BE2C (cell line): ENCODE data around the gene CHKA.

Experiments
- DNase-seq: peaks from one replicate; pipeline ENCODE4 v3.0.0-alpha.2; 2020
- H3K27me3 ChIP-seq: fragments of 250-450 bp; sonication (Bioruptor Pico); 2 replicates; pipeline ENCODE4 v1.5.1; 2020; ENCODE audit warnings: mild to moderate bottlenecking
- H3K36me3 ChIP-seq: fragments of 250-450 bp; sonication (Bioruptor Pico); 2 replicates; pipeline ENCODE4 v1.5.1; 2020; ENCODE audit warnings: mild to moderate bottlenecking
- H3K4me1 ChIP-seq: fragments of 250-450 bp; sonication (Bioruptor Pico); 2 replicates; pipeline ENCODE4 v1.5.1; 2020
- H3K4me3 ChIP-seq: 2 replicates; pipeline ENCODE4 v1.5.1; 2011; ENCODE audit warnings: low read depth, low read length
- H3K9me3 ChIP-seq: fragments of 250-450 bp; sonication (Bioruptor Pico); 2 replicates; pipeline ENCODE4 v1.5.1; 2020
- TF ChIP-seq, protein P1 (sequence below): IDR thresholded peaks from 2 replicates; pipeline ENCODE4 v1.5.1; 2012; ENCODE audit warnings: mild to moderate bottlenecking, low read depth, low read length

The CHKA gene

DNA sequence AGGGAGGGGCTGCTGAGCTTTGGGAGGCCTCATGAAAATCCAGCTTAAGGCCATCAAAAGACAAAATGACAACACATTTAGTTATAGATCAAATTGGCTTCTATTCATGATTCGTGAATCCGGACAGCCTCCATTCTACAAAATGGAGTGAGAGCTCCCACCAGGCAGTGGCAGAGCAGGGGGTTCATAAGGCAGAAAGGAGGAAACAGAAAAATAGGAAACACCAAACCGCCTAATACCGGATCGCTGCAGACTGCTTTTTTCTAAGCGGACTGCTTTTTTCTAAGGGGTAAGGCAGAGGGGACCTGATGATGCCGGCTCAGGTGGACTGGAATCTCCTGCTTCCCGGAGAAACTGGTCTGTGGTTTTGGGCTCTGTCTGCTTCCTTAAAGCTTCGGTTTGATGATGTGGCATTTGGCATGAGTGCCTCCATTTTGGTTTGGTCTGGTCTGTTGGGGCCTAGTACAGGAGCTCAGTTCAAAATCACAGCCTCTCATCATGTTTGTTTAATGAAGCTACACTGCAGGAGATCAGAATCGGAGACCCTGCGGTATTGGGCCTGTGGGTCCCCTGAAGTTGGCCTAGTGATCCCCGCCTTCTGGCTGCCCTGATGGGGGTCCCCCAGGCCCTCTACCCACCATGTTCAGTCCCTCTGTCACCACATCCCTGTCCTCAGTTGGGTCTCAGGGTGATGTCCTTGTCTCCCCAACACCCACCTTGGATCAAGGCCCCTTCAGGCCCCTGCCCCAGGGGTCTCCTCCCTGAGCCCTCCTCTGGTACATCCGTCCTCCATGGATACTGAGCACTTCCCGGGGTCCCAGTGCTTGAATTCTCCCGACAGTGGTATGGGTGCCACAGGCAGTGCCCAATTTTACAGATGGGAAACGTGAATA, 109.9 kb downstream of the CHKA start:
- Histone ChIP-seq H3K27me3 (no peaks in the 10 kb centered on the region), H3K4me3 (no peak overlapping the region), H3K36me3 (no peaks in the 10 kb centered on the region), H3K9me3 (no peaks in the 10 kb centered on the region), H3K4me1 (peaks cover 23% of the 10 kb centered on the region)
- TF ChIP-seq, protein P1, sequence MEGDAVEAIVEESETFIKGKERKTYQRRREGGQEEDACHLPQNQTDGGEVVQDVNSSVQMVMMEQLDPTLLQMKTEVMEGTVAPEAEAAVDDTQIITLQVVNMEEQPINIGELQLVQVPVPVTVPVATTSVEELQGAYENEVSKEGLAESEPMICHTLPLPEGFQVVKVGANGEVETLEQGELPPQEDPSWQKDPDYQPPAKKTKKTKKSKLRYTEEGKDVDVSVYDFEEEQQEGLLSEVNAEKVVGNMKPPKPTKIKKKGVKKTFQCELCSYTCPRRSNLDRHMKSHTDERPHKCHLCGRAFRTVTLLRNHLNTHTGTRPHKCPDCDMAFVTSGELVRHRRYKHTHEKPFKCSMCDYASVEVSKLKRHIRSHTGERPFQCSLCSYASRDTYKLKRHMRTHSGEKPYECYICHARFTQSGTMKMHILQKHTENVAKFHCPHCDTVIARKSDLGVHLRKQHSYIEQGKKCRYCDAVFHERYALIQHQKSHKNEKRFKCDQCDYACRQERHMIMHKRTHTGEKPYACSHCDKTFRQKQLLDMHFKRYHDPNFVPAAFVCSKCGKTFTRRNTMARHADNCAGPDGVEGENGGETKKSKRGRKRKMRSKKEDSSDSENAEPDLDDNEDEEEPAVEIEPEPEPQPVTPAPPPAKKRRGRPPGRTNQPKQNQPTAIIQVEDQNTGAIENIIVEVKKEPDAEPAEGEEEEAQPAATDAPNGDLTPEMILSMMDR = no peak
- no peak for DNase-seq

DNA sequence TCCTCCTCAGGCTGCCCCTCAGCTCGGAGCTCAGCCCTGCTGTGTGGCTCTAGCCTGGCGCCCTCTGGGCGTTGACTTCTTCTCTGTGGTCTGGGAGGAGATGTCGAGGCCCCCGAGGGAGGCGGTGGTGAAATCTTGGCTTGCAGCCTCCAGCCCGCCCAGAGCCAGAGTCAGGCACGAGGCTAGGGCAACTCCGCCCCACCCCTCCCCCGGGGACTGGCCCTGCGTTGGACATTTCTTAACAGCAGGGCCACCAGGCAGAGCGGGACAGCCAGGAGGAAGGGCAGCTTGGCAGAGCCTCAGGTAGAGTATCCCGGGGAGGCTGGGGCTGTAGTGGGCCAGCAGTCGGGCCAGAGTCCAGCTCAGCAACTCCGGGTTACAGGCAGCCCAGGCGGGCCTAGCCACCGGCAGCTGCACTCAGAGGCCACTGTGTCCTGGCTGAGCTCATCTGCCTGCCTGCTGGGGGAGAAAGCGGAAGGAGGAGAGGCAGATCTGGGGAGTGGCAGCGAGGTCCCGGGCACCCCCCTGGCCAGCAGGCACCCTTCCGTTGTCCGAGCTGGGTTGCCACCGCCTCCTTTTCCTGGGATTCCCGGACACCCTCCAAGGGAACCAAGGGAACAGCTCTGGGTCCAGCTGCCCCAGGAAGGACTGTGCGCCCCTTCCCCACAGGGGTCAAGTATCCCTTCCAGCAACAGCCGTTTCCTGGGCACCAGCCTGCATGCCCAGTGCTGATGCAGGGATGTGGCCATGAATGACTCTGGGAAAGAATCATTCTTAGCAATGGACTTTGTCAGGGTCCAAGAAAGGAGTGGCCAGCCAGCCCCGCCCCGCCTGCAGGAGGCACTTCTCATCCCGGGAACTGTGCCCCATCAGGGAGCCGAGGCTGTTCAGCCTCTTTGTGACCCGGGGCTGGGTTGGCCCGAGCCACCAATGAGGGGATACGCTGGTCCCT, 110.8 kb downstream of the CHKA start, which contains the start of gene ALDH3B1:
ALDH3B1 (plus strand) TSS at position 238 of the 952 bp plus-strand sequence. CDS start 4,971 bp downstream, outside the sequence.
- H3K4me1 ChIP-seq = peaks cover 23% of the 10 kb centered on the region
- H3K4me3 ChIP-seq = peak within 1 kb of the TSS; percentile 37
- H3K9me3 ChIP-seq = no peaks in the 10 kb centered on the region
- H3K36me3 ChIP-seq = no peaks in the 10 kb centered on the region
- TF ChIP-seq, protein P1 = no peak; the same call in 1 of the 2 replicates
- peak; percentile 88 for DNase-seq
- no peaks in the 10 kb centered on the region for H3K27me3 ChIP-seq

DNA sequence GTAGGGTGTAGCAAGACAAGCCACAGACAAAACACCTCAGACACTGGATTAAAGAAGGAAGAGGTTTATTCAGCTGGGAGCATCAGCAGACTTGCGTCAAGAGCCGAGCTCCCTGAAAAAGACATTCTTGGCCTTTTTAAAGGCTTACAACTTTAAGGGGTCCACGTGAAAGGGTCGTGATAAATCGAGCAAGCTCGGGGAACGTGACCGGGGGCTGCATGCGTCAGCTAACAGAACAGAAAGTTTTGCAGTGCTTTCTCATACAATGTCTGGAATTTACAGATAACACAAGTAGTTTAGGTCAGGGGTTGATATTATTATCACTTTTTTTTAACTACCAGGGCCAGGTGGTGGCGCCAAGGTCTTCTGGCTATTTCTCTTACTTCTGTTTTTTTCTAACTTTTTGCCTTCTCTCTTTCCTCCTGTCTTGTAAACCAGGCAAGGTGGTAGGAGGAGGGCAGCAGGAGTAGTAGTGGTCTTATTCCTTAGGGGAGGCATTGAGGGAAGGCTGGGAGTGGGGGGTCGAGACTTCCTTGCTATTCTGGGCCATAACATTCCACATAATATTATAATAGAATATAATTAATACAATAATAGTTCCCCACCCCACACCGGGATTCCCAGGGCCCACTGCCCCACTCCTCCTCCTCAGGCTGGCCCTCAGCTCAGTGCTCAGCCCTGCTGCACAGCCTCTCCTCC, 111.6 kb downstream of the CHKA start:
- Histone ChIP-seq H3K4me3 (peak overlapping the region; percentile 37), H3K36me3 (no peaks in the 10 kb centered on the region), H3K4me1 (peaks cover 23% of the 10 kb centered on the region), H3K9me3 (no peaks in the 10 kb centered on the region), H3K27me3 (no peaks in the 10 kb centered on the region)
- TF ChIP-seq, protein P1 = peak; percentile 25
- DNase-seq = peak; percentile 22

DNA sequence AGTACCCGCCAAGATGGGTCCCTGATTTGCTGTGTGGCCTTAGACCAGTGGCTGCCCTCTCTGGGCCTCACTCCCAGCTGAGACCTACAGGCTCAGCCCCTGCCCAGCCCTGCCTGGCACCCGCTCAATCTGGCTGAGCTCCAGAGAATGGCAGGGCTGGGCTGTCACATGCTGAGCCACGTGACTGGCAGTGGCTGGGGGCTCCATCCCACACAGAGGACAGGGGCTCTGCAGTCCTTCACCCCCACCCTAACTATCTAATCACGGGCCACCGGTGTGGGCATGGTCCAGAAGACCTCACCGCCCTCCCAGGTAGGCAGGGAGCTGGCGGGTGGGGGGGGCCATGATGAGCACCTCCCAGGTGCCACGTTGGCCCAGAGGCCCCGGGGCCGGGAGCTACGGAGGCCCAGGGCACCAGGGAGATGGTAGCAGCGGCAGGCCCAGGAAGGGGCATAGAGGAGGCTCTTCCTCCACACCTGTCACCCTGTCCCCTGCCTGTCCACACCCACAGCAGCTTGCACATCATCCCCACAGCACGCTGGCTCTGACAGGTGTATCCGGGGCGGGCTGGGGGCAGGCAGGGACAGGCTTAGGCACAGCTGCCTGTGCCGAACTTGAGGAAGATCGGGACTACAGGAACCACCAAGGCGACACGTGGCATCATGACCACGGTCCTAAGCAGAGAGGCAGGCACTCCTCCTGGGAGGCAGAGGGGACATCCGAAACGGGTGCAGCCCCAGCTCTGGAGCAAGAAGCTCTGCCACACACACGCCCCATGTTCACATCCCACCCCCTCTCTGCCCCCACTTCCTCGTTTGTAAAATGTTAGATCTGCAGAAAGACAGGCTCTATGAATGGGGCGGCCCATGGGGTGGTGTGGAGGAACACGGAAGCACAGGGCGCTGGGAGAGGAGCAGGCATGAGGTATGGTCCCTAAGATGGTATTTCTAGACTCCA, 112.5 kb downstream of the CHKA start:
- H3K27me3 ChIP-seq = no peaks in the 10 kb centered on the region
- H3K4me3 ChIP-seq = no peak overlapping the region
- DNase-seq = peak; percentile 57
- H3K4me1 ChIP-seq = peaks cover 23% of the 10 kb centered on the region
- H3K36me3 ChIP-seq = no peaks in the 10 kb centered on the region
- TF ChIP-seq, protein P1 = no peak
- no peaks in the 10 kb centered on the region for H3K9me3 ChIP-seq
